Common myeloid progenitor, CD34-positive (primary cell): ENCODE results near the gene KSR2.

Experiments
- CTCF ChIA-PET: fragments of 350-600 bp; sonication (Branson Sonifier 250); formaldehyde crosslinking; loops from one replicate; lab custom pipeline; 2021; ENCODE audit warnings: antibody characterized with exemption; lab: Charles Lee
- POLR2A ChIA-PET: fragments of 350-600 bp; sonication (Branson Sonifier 250); formaldehyde crosslinking; loops from one replicate; lab custom pipeline; 2021; ENCODE audit warnings: antibody characterized with exemption; lab: Charles Lee
- DNase-seq, 3 donors: peaks; one replicate each; pipeline versions ENCODE4 v3.0.0 to v3.0.0-alpha.2; 2013
- H3K27ac ChIP-seq, 2 experiments: 1 replicate in 1 of 2; 2 replicates in 1 of 2; pipeline ENCODE4 v1.7.0; 2013; ENCODE audit warnings: inconsistent platforms in 2 of 2, low read length in 2 of 2, mild to moderate bottlenecking in 2 of 2, low read depth in 1 of 2, moderate library complexity in 1 of 2; ENCODE audit not compliant: severe bottlenecking in 2 of 2, insufficient read depth in 1 of 2, poor library complexity in 1 of 2
- H3K27me3 ChIP-seq, 5 experiments: replicated peaks in 2 of 5; 1 replicate in 3 of 5; 2 replicates in 2 of 5; pipeline versions ENCODE4 v1.6.1 to v1.7.0; 2013; ENCODE audit warnings: low read length in 4 of 5, mild to moderate bottlenecking in 2 of 5, moderate library complexity in 2 of 5, inconsistent platforms in 1 of 5; ENCODE audit not compliant: insufficient read depth in 5 of 5, control insufficient read depth in 4 of 5
- H3K36me3 ChIP-seq, 4 experiments: 1 replicate in 2 of 4; 2 replicates in 2 of 4; pipeline versions ENCODE4 v1.6.1 to v1.7.0; 2013; ENCODE audit warnings: low read length in 3 of 4, control low read depth in 1 of 4, mild to moderate bottlenecking in 1 of 4; ENCODE audit not compliant: control insufficient read depth in 4 of 4, insufficient read depth in 4 of 4
- H3K4me1 ChIP-seq, 4 experiments: 1 replicate in 3 of 4; 2 replicates in 1 of 4; pipeline versions ENCODE4 v1.6.1 to v1.7.1; 2013; ENCODE audit warnings: low read length in 3 of 4, mild to moderate bottlenecking in 3 of 4, control low read depth in 1 of 4, inconsistent platforms in 1 of 4, moderate library complexity in 1 of 4; ENCODE audit not compliant: control insufficient read depth in 4 of 4, insufficient read depth in 4 of 4; ENCODE audit errors: control extremely low read depth in 1 of 4
- H3K4me3 ChIP-seq, 7 experiments: 1 replicate in 4 of 7; 2 replicates in 3 of 7; pipeline versions ENCODE4 v1.5.1 to v1.7.0; 2013; ENCODE audit warnings: mild to moderate bottlenecking in 7 of 7, low read length in 6 of 7, moderate library complexity in 6 of 7, inconsistent platforms in 2 of 7, low read depth in 2 of 7, control low read depth in 1 of 7; ENCODE audit not compliant: insufficient read depth in 4 of 7, control insufficient read depth in 1 of 7; ENCODE audit errors: extremely low read depth in 1 of 7
- H3K9me3 ChIP-seq, 5 experiments: 1 replicate in 4 of 5; 2 replicates in 1 of 5; pipeline versions ENCODE4 v1.6.1 to v1.7.1; 2013; ENCODE audit warnings: low read length in 4 of 5, mild to moderate bottlenecking in 2 of 5, inconsistent platforms in 1 of 5, low read depth in 1 of 5, moderate library complexity in 1 of 5; ENCODE audit not compliant: control insufficient read depth in 4 of 5, insufficient read depth in 2 of 5; ENCODE audit errors: control extremely low read depth in 1 of 5
- WGBS: methylation state at CpG from one replicate; pipeline ENCODE4 v1.1.5; 2013; ENCODE audit not compliant: insufficient coverage; 5-methylcytosine and 5-hydroxymethylcytosine counted together

Gene KSR2

GRCh38 chr12:117528538-117528937 lies 440.3 kb downstream of the KSR2 start:
- no peak for DNase-seq
- Histone ChIP-seq H3K27ac (no peak overlapping the region), H3K27me3 (peaks cover 0 to 2% (median 0%) of the 10 kb centered on the region in 5 experiments), H3K4me3 (no peak overlapping the region), H3K36me3 (no peaks in the 10 kb centered on the region), H3K4me1 (no peaks in the 10 kb centered on the region), H3K9me3 (peaks cover 0 to 2% (median 0%) of the 10 kb centered on the region in 5 experiments)
- ChIA-PET POLR2A (interaction anchor here (0.6 kb wide), 1 partner anchor 14 kb away, joined by 3 read pairs; no protein-coding TSS in a partner anchor), CTCF (no interaction called here)
- WGBS = 85% methylated on average over 4 of the region's 7 CpGs

DNA sequence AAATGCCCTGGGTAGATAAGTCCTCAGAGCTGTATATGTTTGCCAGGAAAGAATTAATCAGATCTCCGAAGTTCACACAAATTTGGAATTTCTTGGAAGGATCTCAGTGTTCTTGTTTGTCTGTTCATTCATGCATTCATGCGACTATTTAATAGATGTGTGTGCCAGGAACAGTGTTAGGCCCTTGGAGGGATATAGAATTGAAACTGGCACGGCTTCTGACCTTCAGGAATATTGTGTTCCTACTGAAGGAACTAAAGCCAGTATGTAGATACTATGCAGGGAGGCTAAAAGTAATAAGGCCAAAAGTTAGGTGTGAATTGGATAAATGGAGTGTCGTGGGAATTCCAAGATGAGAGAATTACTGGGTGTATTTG lies 441.3 kb downstream of the KSR2 start:
- POLR2A ChIA-PET = no interaction called here

GRCh38 chr12:117526757-117527478 lies 441.9 kb downstream of the KSR2 start:
- POLR2A ChIA-PET = no interaction called here
- peaks cover 0 to 2% (median 0%) of the 10 kb centered on the region in 5 experiments for H3K27me3 ChIP-seq
- WGBS = 79% methylated on average over 8 of the region's 14 CpGs

More for the DNA sequence above, 441.3 kb downstream of the KSR2 start:
- Histone ChIP-seq H3K4me1 (no peaks in the 10 kb centered on the region), H3K9me3 (peaks cover 0 to 2% (median 0%) of the 10 kb centered on the region in 5 experiments), H3K36me3 (no peaks in the 10 kb centered on the region), H3K27me3 (peaks cover 0 to 2% (median 0%) of the 10 kb centered on the region in 5 experiments), H3K4me3 (no peak overlapping the region), H3K27ac (no peak overlapping the region)
- WGBS = 92% methylated on average over 4 of the region's 4 CpGs
- no peak for DNase-seq
- CTCF ChIA-PET = no interaction called here

GRCh38 chr12:117525766-117526165 lies 443.0 kb downstream of the KSR2 start:
- H3K4me3 ChIP-seq = no peak overlapping the region
- no peaks in the 10 kb centered on the region for H3K36me3 ChIP-seq
- H3K4me1 ChIP-seq = no peaks in the 10 kb centered on the region
- ChIA-PET POLR2A (no interaction called here), CTCF (no interaction called here)
- H3K27me3 ChIP-seq = peaks cover 0 to 2% (median 0%) of the 10 kb centered on the region in 5 experiments
- WGBS = 59% methylated on average over 4 of the region's 4 CpGs
- DNase-seq = no peak
- peaks cover 0 to 2% (median 0%) of the 10 kb centered on the region in 5 experiments for H3K9me3 ChIP-seq
- no peak overlapping the region for H3K27ac ChIP-seq

More at GRCh38 chr12:117526757-117527478, 441.9 kb downstream of the KSR2 start:
- H3K4me3 ChIP-seq = no peak overlapping the region
- no peak for DNase-seq
- H3K27ac ChIP-seq = no peak overlapping the region
- CTCF ChIA-PET = no interaction called here
- H3K36me3 ChIP-seq = no peaks in the 10 kb centered on the region
- peaks cover 0 to 2% (median 0%) of the 10 kb centered on the region in 5 experiments for H3K9me3 ChIP-seq
- no peaks in the 10 kb centered on the region for H3K4me1 ChIP-seq

GRCh38 chr12:117524806-117525205 lies 444.0 kb downstream of the KSR2 start:
- POLR2A ChIA-PET = no interaction called here
- Histone ChIP-seq H3K27me3 (peaks cover 0 to 2% (median 0%) of the 10 kb centered on the region in 5 experiments), H3K36me3 (no peaks in the 10 kb centered on the region), H3K27ac (no peak overlapping the region), H3K4me3 (no peak overlapping the region), H3K9me3 (peaks cover 0 to 2% (median 0%) of the 10 kb centered on the region in 5 experiments), H3K4me1 (no peaks in the 10 kb centered on the region)
- 94% methylated on average over 17 of the region's 17 CpGs for WGBS
- DNase-seq = no peak
- CTCF ChIA-PET = no interaction called here

- Histone ChIP-seq H3K27ac (no peak overlapping the region), H3K36me3 (no peaks in the 10 kb centered on the region), H3K4me3 (no peak overlapping the region), H3K4me1 (no peaks in the 10 kb centered on the region), H3K27me3 (peaks cover 0 to 2% (median 0%) of the 10 kb centered on the region in 5 experiments), H3K9me3 (no peaks in the 10 kb centered on the region)
- WGBS = 79% methylated on average over 3 of the region's 4 CpGs
- DNase-seq = no peak
- ChIA-PET CTCF (no interaction called here), POLR2A (interaction anchor here (0.6 kb wide), 1 partner anchor 965 kb away, joined by 3 read pairs; no protein-coding TSS in a partner anchor)
These were observed 444.8 kb downstream of the KSR2 start for GRCh38 chr12:117523971-117524370.

DNA sequence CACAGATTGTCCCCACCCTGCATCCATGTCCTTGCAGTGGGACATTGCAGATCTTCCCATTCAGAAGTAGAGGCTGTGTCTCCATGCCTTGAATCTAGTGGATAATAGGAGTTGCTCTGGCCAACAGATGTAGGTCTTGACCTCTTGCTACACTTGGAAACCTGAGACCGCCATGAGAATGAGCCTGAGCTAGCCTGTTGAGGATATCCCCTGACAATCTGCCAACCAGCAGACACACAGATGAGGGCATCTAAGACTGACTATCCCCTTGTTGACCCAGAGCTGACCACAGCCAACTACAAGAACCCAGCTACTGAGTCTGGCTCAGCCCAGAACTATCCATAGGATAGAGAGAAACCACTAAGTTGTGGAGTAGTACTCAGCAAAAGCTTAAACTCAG lies 446.2 kb downstream of the KSR2 start:
- Histone ChIP-seq H3K4me1 (no peaks in the 10 kb centered on the region), H3K4me3 (no peak overlapping the region), H3K27me3 (peaks cover 0 to 2% (median 0%) of the 10 kb centered on the region in 5 experiments), H3K36me3 (no peaks in the 10 kb centered on the region), H3K27ac (no peak overlapping the region), H3K9me3 (no peaks in the 10 kb centered on the region)
- no peak for DNase-seq
- ChIA-PET CTCF (no interaction called here), POLR2A (no interaction called here)
- WGBS = 100% methylated on average over 1 of the region's 1 CpG
